Endothelial cell of umbilical vein (primary cell): ENCODE measurements around the gene OSBPL6. TPM values are rescaled to one million over a fixed set of nuclear protein-coding genes. Genes with fewer than 3 reads are reported as not detected.

Experiments used
- BruUV-seq: library from RNA; stranded (reverse); fragments of 400-500 nt; replicated peaks from 2 replicates; lab custom pipeline; 2021; lab: Mats Ljungman, UMichigan
- CTCF ChIA-PET: fragments of 300-600, 350-600 bp; sonication (Branson Sonifier 250); formaldehyde crosslinking; loops from one replicate; lab custom pipeline; 2021; ENCODE audit warnings: antibody characterized with exemption, inconsistent platforms; lab: Charles Lee
- POLR2A ChIA-PET: fragments of 300-600, 350-600 bp; sonication (Branson Sonifier 250); formaldehyde crosslinking; loops from one replicate; lab custom pipeline; 2021; ENCODE audit warnings: antibody characterized with exemption, inconsistent platforms; lab: Charles Lee
- DNase-seq: peaks from one replicate; pipeline ENCODE4 v3.0.0-alpha.2; 2011; ENCODE audit warnings: low read depth, low spot score
- FAIRE-seq: peaks from 2 replicates; lab custom pipeline; 2011; peaks lifted over from hg19 to GRCh38; lab: Jason Lieb, UNC
- H2AFZ ChIP-seq: 2 replicates; pipeline ENCODE4 v1.6.0; 2012; ENCODE audit warnings: low read depth, low read length, control low read depth, inconsistent platforms
- H3K27ac ChIP-seq: 2 replicates; pipeline ENCODE4 v1.5.1; 2011; ENCODE audit warnings: low read depth, mild to moderate bottlenecking, control low read depth, low read length, moderate library complexity; ENCODE audit not compliant: insufficient read depth
- H3K27me3 ChIP-seq, 2 experiments: 2 replicates each; pipeline versions ENCODE4 v1.6.0 to v1.6.1; 2011; ENCODE audit warnings: low read length in 2 of 2, mixed read lengths in 1 of 2; ENCODE audit not compliant: control insufficient read depth in 2 of 2, insufficient read depth in 2 of 2
- H3K36me3 ChIP-seq, 2 experiments: 2 replicates in 1 of 2; 3 replicates in 1 of 2; pipeline ENCODE4 v1.5.1; 2011; ENCODE audit warnings: low read length in 2 of 2, mild to moderate bottlenecking in 1 of 2, moderate library complexity in 1 of 2; ENCODE audit not compliant: control insufficient read depth in 2 of 2, insufficient read depth in 2 of 2; ENCODE audit errors: extremely low read depth in 1 of 2
- H3K4me1 ChIP-seq: 3 replicates; pipeline ENCODE4 v1.5.1; 2011; ENCODE audit warnings: mild to moderate bottlenecking, low read length; ENCODE audit not compliant: control insufficient read depth, insufficient read depth; ENCODE audit errors: extremely low read depth
- H3K4me2 ChIP-seq: 2 replicates; pipeline ENCODE4 v1.6.1; 2011; ENCODE audit warnings: low read length, control low read depth, mixed read lengths; ENCODE audit not compliant: insufficient read depth
- H3K4me3 ChIP-seq, 3 experiments: fragments of 200-600 bp in 1 of 3; sonication (generic), shearing (Covaris generic) in 1 of 3; replicated peaks in 1 of 3; 2 replicates each; pipeline ENCODE4 v1.5.1; 2011 to 2016; ENCODE audit warnings: control low read depth in 3 of 3, low read length in 3 of 3, mild to moderate bottlenecking in 2 of 3, inconsistent platforms in 1 of 3, low read depth in 1 of 3, moderate library complexity in 1 of 3; ENCODE audit not compliant: insufficient read depth in 1 of 3
- H3K79me2 ChIP-seq: 2 replicates; pipeline ENCODE4 v1.6.0; 2012; ENCODE audit warnings: low read length, inconsistent platforms; ENCODE audit not compliant: control insufficient read depth, insufficient read depth
- H3K9ac ChIP-seq: replicated peaks from 2 replicates; pipeline ENCODE3; 2011; ENCODE audit warnings: low read length, control low read depth; ENCODE audit not compliant: insufficient read depth; ENCODE audit errors: extremely low read depth
- H3K9me1 ChIP-seq: replicated peaks from 3 replicates; pipeline ENCODE4 v1.6.0; 2011; ENCODE audit warnings: mild to moderate bottlenecking, low read length; ENCODE audit not compliant: control insufficient read depth, insufficient read depth; ENCODE audit errors: extremely low read depth
- H3K9me3 ChIP-seq: replicated peaks from 2 replicates; pipeline ENCODE4 v1.5.1; 2012; ENCODE audit warnings: low read length, inconsistent platforms; ENCODE audit not compliant: control insufficient read depth, insufficient read depth
- H4K20me1 ChIP-seq: replicated peaks from 2 replicates; pipeline ENCODE3; 2011; ENCODE audit warnings: mild to moderate bottlenecking, low read length; ENCODE audit not compliant: control insufficient read depth, insufficient read depth; ENCODE audit errors: extremely low read depth
- EZH2 ChIP-seq: IDR thresholded peaks from 2 replicates; pipeline ENCODE4 v1.6.1; 2012; ENCODE audit warnings: borderline replicate concordance, low read depth, mild to moderate bottlenecking, moderate library complexity, low read length, inconsistent platforms; ENCODE audit not compliant: severe bottlenecking
- FOS ChIP-seq: IDR thresholded peaks from 2 replicates; pipeline ENCODE4 v1.6.1; 2011; ENCODE audit warnings: mild to moderate bottlenecking, low read length, moderate library complexity, borderline replicate concordance; ENCODE audit not compliant: insufficient read depth
- GATA2 ChIP-seq: IDR thresholded peaks from 2 replicates; pipeline ENCODE4 v1.7.0; 2011; ENCODE audit warnings: low read depth, mild to moderate bottlenecking, moderate library complexity, mixed read lengths, low read length; ENCODE audit not compliant: insufficient read length, insufficient read depth
- JUN ChIP-seq: IDR thresholded peaks from 2 replicates; pipeline ENCODE4 v1.6.1; 2011; ENCODE audit warnings: borderline replicate concordance, low read depth; ENCODE audit not compliant: insufficient read length, insufficient read depth
- MYC ChIP-seq: IDR thresholded peaks from one replicate; pipeline ENCODE4 v1.6.1; 2011; ENCODE audit warnings: mild to moderate bottlenecking, low read depth, low read length
- POLR2A ChIP-seq: IDR thresholded peaks from 2 replicates; pipeline ENCODE4 v1.6.1; 2012; ENCODE audit warnings: low read depth, mild to moderate bottlenecking, control low read depth, low read length
- POLR2AphosphoS5 ChIP-seq: IDR thresholded peaks from 2 replicates; pipeline ENCODE4 v1.6.1; 2012; ENCODE audit warnings: low read depth, mild to moderate bottlenecking, control low read depth, low read length, moderate library complexity; ENCODE audit not compliant: insufficient read depth
- dilution Hi-C: fragments of 300-500 bp; cut with MboI; formaldehyde crosslinking; loops from one replicate; pipeline ENCODE4 v1.15.0; 2019; ENCODE audit warnings: low sequenced_read_pairs; ENCODE audit not compliant: extremely low pct_ligation_motif_present
- intact Hi-C: fragments of 100-400 bp; cut with micrococcal nuclease; formaldehyde crosslinking; loops from one replicate; pipeline ENCODE4 v1.10.0; 2022
- polyA plus RNA-seq, 4 experiments: library from polyadenylated mRNA; depleted of rRNA in 3 of 4; stranded (reverse) in 3 of 4; unstranded in 1 of 4; fragments of >200 nt; gene quantifications; 2 replicates each; pipeline versions ENCODE4 v1.2.1 to v1.2.3, GENCODE V29; 2011 to 2012; ENCODE audit warnings: missing spikeins in 1 of 4
- total RNA-seq: library from RNA; stranded (reverse); gene quantifications from 2 replicates; pipeline ENCODE4 v1.2.3, GENCODE V29; 2021
- TF ChIP-seq, protein P1 (sequence below), 2 donors: IDR thresholded peaks; 1 replicate in 1 of 2; 2 replicates in 1 of 2; pipeline ENCODE4 v1.5.1; 2011; ENCODE audit warnings: low read length in 2 of 2, mild to moderate bottlenecking in 2 of 2, moderate library complexity in 2 of 2, control low read depth in 1 of 2, inconsistent platforms in 1 of 2, low read depth in 1 of 2; ENCODE audit not compliant: insufficient read depth in 1 of 2; ENCODE audit errors: extremely low read depth in 1 of 2
- TF ChIP-seq, protein P2 (sequence below): IDR thresholded peaks from 2 replicates; pipeline ENCODE4 v1.6.1; 2011; ENCODE audit not compliant: insufficient read depth, insufficient read length

Gene OSBPL6
- total and polyA plus RNA-seq, 2 donors (not counting 3 experiments of a cell fraction or from before 2014, with no cell fraction given), result 1.5 to 2.3 TPM

DNA sequence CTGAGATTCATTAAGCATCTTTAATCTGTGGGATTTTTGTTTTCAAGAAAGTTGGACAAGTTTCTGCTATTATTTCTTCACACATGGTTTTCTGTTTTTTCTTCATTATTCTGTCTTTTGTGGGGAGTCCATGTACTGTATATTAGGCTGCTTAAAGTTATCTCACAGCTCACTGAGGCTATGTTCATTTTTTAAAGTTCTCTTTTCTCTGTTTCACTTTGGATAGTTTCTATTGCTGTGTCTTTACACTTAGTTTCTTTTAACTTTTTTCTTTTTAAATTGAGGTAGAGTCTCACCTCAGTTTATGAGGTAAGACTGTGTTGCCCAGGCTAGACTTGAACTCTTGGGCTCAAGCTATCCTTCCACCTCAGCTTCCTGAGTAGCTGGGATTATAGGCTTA lies 8.6 kb downstream of the OSBPL6 start:
- FAIRE-seq (no peak), DNase-seq (no peak)
- Histone ChIP-seq H3K27ac (no peak overlapping the region), H3K79me2 (no peaks in the 10 kb centered on the region), H3K36me3 (no peaks in the 10 kb centered on the region), H3K9me3 (no peaks in the 10 kb centered on the region), H3K9me1 (no peaks in the 10 kb centered on the region), H3K4me3 (no peak overlapping the region), H4K20me1 (no peaks in the 10 kb centered on the region), H3K27me3 (no peaks in the 10 kb centered on the region), H3K4me1 (no peaks in the 10 kb centered on the region), H3K9ac (no peak overlapping the region), H3K4me2 (no peak overlapping the region), H2AFZ (no peak overlapping the region)
- no peak for TF ChIP-seq POLR2A
- TF ChIP-seq, protein P1, sequence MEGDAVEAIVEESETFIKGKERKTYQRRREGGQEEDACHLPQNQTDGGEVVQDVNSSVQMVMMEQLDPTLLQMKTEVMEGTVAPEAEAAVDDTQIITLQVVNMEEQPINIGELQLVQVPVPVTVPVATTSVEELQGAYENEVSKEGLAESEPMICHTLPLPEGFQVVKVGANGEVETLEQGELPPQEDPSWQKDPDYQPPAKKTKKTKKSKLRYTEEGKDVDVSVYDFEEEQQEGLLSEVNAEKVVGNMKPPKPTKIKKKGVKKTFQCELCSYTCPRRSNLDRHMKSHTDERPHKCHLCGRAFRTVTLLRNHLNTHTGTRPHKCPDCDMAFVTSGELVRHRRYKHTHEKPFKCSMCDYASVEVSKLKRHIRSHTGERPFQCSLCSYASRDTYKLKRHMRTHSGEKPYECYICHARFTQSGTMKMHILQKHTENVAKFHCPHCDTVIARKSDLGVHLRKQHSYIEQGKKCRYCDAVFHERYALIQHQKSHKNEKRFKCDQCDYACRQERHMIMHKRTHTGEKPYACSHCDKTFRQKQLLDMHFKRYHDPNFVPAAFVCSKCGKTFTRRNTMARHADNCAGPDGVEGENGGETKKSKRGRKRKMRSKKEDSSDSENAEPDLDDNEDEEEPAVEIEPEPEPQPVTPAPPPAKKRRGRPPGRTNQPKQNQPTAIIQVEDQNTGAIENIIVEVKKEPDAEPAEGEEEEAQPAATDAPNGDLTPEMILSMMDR (IDR thresholded peaks at IDR 0.05; ENCODE audit: extremely low read depth in 1 of 2, insufficient read depth in 1 of 2, low read depth in 1 of 2, low read length in 2 of 2), result no peak
- dilution Hi-C loops, result no loop called here
- intact Hi-C loops, result no loop called here
- no TSS peak for BruUV-seq
- CTCF ChIA-PET, result interaction anchor here (1.0 to 1.6 kb wide), 3 partner anchors 8 to 91 kb away, joined by 3 to 4 read pairs (median 3); no protein-coding TSS in a partner anchor
- POLR2A ChIA-PET, result no interaction called here

DNA sequence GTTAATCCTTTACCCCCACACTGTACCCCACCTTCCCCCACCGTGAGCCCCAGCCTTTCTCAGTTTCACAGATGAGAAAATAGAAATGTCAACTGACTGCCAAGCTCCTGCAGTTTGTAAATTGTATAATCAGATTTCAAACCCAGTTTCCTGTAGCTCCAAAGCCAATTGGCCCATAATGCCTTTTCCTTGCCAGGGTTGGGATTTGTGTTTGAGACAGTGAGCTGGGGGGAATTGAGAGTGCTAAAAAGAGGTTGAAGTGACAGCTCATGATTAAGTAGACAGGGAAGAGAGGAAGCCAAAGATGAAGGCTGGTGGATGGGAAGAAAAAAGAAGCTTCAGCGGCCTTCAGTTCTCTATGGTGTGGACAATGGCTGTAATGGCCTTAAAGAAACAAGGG lies 10.7 kb downstream of the OSBPL6 start:
- Histone ChIP-seq H3K9me1 (no peaks in the 10 kb centered on the region), H3K79me2 (no peaks in the 10 kb centered on the region)

More for the DNA sequence above, 10.7 kb downstream of the OSBPL6 start:
- Histone ChIP-seq H4K20me1 (no peaks in the 10 kb centered on the region), H3K9me3 (no peaks in the 10 kb centered on the region), H3K36me3 (no peaks in the 10 kb centered on the region), H3K9ac (no peak overlapping the region), H3K4me2 (no peak overlapping the region), H3K27me3 (no peaks in the 10 kb centered on the region), H3K4me1 (no peaks in the 10 kb centered on the region), H2AFZ (no peak overlapping the region), H3K4me3 (no peak overlapping the region), H3K27ac (no peak overlapping the region)
- TF ChIP-seq EZH2 (no peak), GATA2 (no peak), MYC (no peak), JUN (no peak), POLR2A (no peak), POLR2AphosphoS5 (no peak), FOS (no peak)
- TF ChIP-seq, protein P2, sequence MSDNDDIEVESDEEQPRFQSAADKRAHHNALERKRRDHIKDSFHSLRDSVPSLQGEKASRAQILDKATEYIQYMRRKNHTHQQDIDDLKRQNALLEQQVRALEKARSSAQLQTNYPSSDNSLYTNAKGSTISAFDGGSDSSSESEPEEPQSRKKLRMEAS, result no peak
- TF ChIP-seq, protein P1 (IDR thresholded peaks at IDR 0.05; ENCODE audit: extremely low read depth in 1 of 2, insufficient read depth in 1 of 2, low read depth in 1 of 2, low read length in 2 of 2), result no peak
- ChIA-PET POLR2A (interaction anchor here (0.6 kb wide), 1 partner anchor 59 kb away, joined by 4 read pairs; no protein-coding TSS in a partner anchor), CTCF (interaction anchor here (1.1 to 1.2 kb wide), 2 partner anchors 9 to 22 kb away, joined by 3 to 4 read pairs; no protein-coding TSS in a partner anchor)
- dilution Hi-C loops (no loop called here), intact Hi-C loops (no loop called here)
- FAIRE-seq, result no peak
- BruUV-seq, result no TSS peak
- DNase-seq, result no peak
